ENCODE results near the gene ANKRD29.

Gene ANKRD29

DNA sequence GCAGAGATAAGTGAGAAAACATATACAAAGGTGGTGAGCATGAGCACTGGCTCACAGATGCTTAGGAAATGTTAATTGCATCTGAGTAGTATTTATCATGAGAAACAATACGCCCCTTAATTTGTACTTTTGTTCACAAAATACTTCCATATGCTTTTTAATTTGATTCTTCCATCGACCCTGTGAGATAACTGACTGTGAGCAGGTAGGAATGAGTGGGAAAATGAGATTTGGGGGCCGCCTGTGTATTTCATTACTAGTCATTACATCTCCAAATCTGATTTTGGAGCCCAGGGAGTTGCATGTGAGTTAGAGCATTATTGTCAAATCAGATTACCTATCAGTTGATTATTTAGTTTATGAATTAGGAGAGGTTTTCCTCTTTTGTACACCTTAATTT, 39.7 kb downstream of the ANKRD29 start:
- in situ Hi-C loops (cut with MboI; ENCODE audit: low sequenced_read_pairs, unreplicated experiment), result loop anchor here (5.0 to 10.0 kb wide), 2 partner anchors 189 to 502 kb away; no protein-coding TSS in a partner anchor
- DNase-seq (ENCODE audit: low spot score), result no peak
- no peak for TF ChIP-seq CTCF (IDR thresholded peaks at IDR 0.05; ENCODE audit: borderline replicate concordance, control extremely low read depth, extremely low read depth, insufficient read depth, missing control alignments)

DNA sequence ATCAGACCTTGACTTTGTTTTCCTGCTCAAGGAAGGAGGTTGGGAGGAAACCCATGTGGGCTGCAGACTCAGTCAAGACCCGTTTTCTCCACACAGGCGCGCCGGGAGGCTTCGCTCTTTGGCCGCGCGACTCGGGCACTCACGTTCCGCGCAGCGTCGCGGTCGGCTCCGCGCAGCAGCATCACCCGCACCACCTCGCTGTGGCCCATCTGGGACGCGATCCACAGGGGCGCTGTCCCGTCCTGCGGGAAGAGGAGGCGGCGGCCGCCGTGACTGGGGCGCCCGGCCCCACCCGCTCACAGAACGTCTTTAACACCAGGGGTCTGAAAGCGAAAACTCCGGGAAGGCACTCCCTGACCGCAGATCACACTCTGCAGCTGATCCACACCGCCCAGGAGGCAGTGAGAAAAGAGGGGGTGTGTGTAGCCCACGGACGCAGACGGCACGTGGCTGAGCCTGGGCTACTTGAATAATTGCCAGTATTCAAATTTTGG, 43.3 kb downstream of the ANKRD29 start:
- in situ Hi-C loops (cut with MboI; ENCODE audit: low sequenced_read_pairs, unreplicated experiment), result no loop called here
- no peak for TF ChIP-seq CTCF (IDR thresholded peaks at IDR 0.05; ENCODE audit: borderline replicate concordance, control extremely low read depth, extremely low read depth, insufficient read depth, missing control alignments)

GRCh38 chr18:23618862-23619387, 43.8 kb downstream of the ANKRD29 start:
- TF ChIP-seq CTCF (IDR thresholded peaks at IDR 0.05; ENCODE audit: borderline replicate concordance, control extremely low read depth, extremely low read depth, insufficient read depth, missing control alignments), result no peak
- in situ Hi-C loops (cut with MboI; ENCODE audit: low sequenced_read_pairs, unreplicated experiment), result no loop called here
- DNase-seq (ENCODE audit: low spot score), result peak; percentile 54

More for the DNA sequence above, 43.3 kb downstream of the ANKRD29 start:
- DNase-seq (ENCODE audit: low spot score), result no peak

GRCh38 chr18:23617412-23618014, 45.2 kb downstream of the ANKRD29 start:
- DNase-seq (ENCODE audit: low spot score), result peak; percentile 39
- in situ Hi-C loops (cut with MboI; ENCODE audit: low sequenced_read_pairs, unreplicated experiment), result no loop called here
- TF ChIP-seq CTCF (IDR thresholded peaks at IDR 0.05; ENCODE audit: borderline replicate concordance, control extremely low read depth, extremely low read depth, insufficient read depth, missing control alignments), result no peak

DNA sequence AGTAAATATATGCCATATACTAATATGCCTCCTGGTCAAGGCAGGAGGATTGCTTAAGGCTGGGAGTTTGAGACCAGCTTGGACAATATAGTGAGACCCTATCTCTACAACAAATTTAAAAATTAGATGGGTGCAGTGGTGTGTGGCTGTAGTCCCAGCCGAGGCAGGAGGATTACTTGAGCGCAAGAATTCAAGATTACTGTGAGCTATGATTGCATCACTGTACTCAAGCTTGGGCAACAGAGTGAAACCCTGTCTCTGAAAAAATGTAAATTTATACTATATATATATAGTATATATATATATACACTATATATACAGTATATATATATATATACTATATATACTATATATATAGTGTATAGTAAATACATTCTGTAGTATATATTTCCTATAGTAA, 46.5 kb downstream of the ANKRD29 start:
- DNase-seq (ENCODE audit: low spot score), result no peak
- in situ Hi-C loops (cut with MboI; ENCODE audit: low sequenced_read_pairs, unreplicated experiment), result no loop called here
- no peak for TF ChIP-seq CTCF (IDR thresholded peaks at IDR 0.05; ENCODE audit: borderline replicate concordance, control extremely low read depth, extremely low read depth, insufficient read depth, missing control alignments)

DNA sequence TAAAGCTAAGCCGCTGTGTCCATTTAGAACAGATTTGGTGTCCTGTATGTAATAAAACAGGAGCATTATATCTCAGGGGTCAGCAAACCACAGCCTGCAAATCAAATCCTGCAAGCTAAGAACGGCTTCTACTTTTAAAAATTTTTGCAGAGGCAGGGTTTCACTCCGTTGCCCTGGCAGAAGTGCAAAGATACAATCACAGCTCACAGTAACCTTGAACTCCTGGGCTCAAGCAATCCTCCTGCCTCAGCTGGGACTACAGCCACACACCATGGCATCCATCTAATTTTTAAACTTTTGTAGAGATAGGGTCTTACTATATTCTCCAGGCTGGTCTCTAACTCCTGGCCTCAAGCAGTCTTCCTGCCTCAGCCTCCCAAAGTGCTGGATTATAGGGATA, 47.8 kb downstream of the ANKRD29 start:
- in situ Hi-C loops (cut with MboI; ENCODE audit: low sequenced_read_pairs, unreplicated experiment), result no loop called here
- DNase-seq (ENCODE audit: low spot score), result no peak
- TF ChIP-seq CTCF (IDR thresholded peaks at IDR 0.05; ENCODE audit: borderline replicate concordance, control extremely low read depth, extremely low read depth, insufficient read depth, missing control alignments), result no peak

Data from GM13976 (cell line).